ENCODE measurements around the gene TMX2. TPM values are rescaled to one million over a fixed set of nuclear protein-coding genes. Genes with fewer than 3 reads are reported as not detected.

The TMX2 gene
- total RNA-seq, 4 donors from 2014 or later, result 29.1 to 54.9 (median 40.5) TPM

DNA sequence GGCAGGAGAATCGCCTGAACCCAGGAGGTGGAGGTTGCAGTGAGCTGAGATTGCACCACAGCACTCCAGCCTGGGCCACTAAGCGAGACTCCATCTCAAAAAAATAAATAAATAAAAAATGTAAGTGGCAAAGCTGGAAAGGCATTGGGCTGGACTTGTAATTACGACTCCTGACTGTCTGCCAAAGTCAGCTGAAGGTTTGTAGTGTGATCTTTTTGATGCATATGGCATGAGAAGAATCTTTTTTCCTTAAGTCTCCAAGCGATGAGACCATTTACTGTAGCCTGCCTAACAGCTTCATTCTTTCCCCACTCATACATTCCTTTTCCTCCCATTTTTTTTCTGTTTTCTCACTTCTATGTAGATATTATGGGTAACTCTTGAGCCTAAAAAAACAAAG is 74.0 kb downstream of the TMX2 start:
- TF ChIP-seq POLR2A (IDR thresholded peaks at IDR 0.05), result no peak
- TF ChIP-seq, protein P1, sequence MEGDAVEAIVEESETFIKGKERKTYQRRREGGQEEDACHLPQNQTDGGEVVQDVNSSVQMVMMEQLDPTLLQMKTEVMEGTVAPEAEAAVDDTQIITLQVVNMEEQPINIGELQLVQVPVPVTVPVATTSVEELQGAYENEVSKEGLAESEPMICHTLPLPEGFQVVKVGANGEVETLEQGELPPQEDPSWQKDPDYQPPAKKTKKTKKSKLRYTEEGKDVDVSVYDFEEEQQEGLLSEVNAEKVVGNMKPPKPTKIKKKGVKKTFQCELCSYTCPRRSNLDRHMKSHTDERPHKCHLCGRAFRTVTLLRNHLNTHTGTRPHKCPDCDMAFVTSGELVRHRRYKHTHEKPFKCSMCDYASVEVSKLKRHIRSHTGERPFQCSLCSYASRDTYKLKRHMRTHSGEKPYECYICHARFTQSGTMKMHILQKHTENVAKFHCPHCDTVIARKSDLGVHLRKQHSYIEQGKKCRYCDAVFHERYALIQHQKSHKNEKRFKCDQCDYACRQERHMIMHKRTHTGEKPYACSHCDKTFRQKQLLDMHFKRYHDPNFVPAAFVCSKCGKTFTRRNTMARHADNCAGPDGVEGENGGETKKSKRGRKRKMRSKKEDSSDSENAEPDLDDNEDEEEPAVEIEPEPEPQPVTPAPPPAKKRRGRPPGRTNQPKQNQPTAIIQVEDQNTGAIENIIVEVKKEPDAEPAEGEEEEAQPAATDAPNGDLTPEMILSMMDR (IDR thresholded peaks at IDR 0.05 in 4 of 5, conservative IDR thresholded peaks at IDR 0.05 in 1 of 5), result no peak
- Histone ChIP-seq H3K27ac (peak overlapping the region in 2 of 4 donors; percentile 42 to 48), H3K4me1 (peaks cover 47 to 63% of the 10 kb centered on the region in 2 donors), H3K9me3 (no peaks in the 10 kb centered on the region), H3K36me3 (peaks cover 0 to 2% of the 10 kb centered on the region in 2 donors), H3K27me3 (no peaks in the 10 kb centered on the region), H3K4me3 (no peak overlapping the region)
- ATAC-seq (no peak), DNase-seq (no peak)
- intact Hi-C loops (cut with DNase I; ENCODE audit: low total_unique reads) (no loop called here), in situ Hi-C loops (cut with MboI; ENCODE audit: low sequenced_read_pairs in 4 of 4) (no loop called here)

- TF ChIP-seq, protein P1 (IDR thresholded peaks at IDR 0.05 in 4 of 5, conservative IDR thresholded peaks at IDR 0.05 in 1 of 5), result no peak
- TF ChIP-seq POLR2A (IDR thresholded peaks at IDR 0.05), result no peak
- ATAC-seq (no peak), DNase-seq (no peak)
- Histone ChIP-seq H3K27me3 (no peaks in the 10 kb centered on the region), H3K4me1 (peaks cover 52 to 61% of the 10 kb centered on the region in 2 donors), H3K9me3 (no peaks in the 10 kb centered on the region), H3K4me3 (no peak overlapping the region), H3K27ac (peak overlapping the region in 3 of 4 donors; percentile 1 to 48 (median 42)), H3K36me3 (peaks cover 0 to 9% of the 10 kb centered on the region in 2 donors)
- intact Hi-C loops (cut with DNase I; ENCODE audit: low total_unique reads), result no loop called here
- in situ Hi-C loops (cut with MboI; ENCODE audit: low sequenced_read_pairs in 4 of 4), result no loop called here
Measured at GRCh38 chr11:57787006-57787604, 74.7 kb downstream of the TMX2 start.

DNA sequence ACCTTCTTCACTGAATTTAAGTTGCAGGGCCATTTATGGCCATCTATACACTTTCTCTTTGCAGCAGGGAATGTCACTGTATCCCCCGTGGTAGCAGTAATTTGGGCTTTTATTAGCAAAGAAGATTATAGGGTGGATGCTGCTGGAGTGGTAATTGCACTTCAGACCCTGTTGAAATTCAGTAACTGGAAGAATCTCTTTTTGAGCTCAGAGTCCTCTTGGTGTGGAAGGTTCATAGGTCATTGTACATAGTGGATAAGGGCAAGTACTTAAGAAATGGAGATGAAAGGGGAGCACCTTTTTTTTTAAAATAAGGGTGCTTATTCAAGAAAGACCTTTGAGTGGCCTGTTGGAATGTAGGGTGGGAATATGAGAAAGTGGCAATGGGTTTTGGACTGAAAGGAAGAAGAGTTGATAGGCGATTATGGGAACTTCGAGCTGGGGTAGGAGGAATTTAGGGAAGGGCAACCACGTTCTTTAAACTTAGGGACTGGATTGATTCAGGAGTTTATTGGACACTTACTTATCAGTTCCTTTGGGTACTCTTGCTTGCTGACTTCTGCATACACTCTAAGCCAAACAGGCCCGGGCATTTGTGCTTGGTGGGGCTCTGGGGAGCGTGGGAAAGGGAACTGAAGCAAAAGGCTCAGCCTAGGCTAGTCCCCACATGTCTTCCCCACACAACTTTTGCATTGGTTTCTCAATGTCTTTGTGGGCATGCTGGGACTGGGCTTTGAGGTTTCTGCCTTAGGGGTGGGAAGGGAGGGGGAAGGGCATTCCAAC is 75.7 kb downstream of the TMX2 start:
- ATAC-seq (no peak), DNase-seq (no peak)
- Histone ChIP-seq H3K4me1 (peaks cover 47 to 55% of the 10 kb centered on the region in 2 donors), H3K27ac (peak overlapping the region in 3 of 4 donors; percentile 1 to 48 (median 1)), H3K9me3 (no peaks in the 10 kb centered on the region), H3K4me3 (no peak overlapping the region), H3K27me3 (no peaks in the 10 kb centered on the region), H3K36me3 (peaks cover 0 to 11% of the 10 kb centered on the region in 2 donors)
- in situ Hi-C loops (cut with MboI; ENCODE audit: low sequenced_read_pairs in 4 of 4), result no loop called here
- intact Hi-C loops (cut with DNase I; ENCODE audit: low total_unique reads), result no loop called here
- no peak for TF ChIP-seq POLR2A (IDR thresholded peaks at IDR 0.05)
- TF ChIP-seq, protein P1 (IDR thresholded peaks at IDR 0.05 in 4 of 5, conservative IDR thresholded peaks at IDR 0.05 in 1 of 5), result no peak

DNA sequence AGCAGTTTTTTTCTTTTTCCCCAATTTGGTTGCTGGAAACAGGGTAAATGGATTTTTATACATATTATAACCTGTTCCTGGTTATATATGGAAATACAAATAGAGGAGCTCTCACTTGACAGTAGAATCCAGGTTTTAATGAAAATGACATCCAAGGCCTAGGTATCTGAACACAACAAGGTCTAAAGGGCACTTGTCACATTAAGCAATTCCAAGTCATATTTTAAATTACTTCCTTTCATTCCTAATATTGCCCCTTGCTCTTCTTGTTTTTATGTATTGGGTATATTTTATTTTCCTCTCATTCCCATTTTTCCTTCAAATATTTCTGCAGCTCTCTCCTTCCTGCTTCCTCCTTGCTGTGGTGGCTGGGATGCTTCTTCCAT is 76.3 kb downstream of the TMX2 start:
- TF ChIP-seq, protein P1 (IDR thresholded peaks at IDR 0.05 in 4 of 5, conservative IDR thresholded peaks at IDR 0.05 in 1 of 5), result no peak
- TF ChIP-seq POLR2A (IDR thresholded peaks at IDR 0.05), result no peak
- intact Hi-C loops (cut with DNase I; ENCODE audit: low total_unique reads), result no loop called here
- Histone ChIP-seq H3K27me3 (no peaks in the 10 kb centered on the region), H3K9me3 (no peaks in the 10 kb centered on the region), H3K27ac (peak overlapping the region in 1 of 4 donors; percentile 48), H3K4me3 (no peak overlapping the region), H3K36me3 (peaks cover 0 to 11% of the 10 kb centered on the region in 2 donors), H3K4me1 (peaks cover 53 to 60% of the 10 kb centered on the region in 2 donors)
- DNase-seq (no peak), ATAC-seq (no peak)
- in situ Hi-C loops (cut with MboI; ENCODE audit: low sequenced_read_pairs in 4 of 4), result no loop called here

Other genes with a start within 250 kb of the TMX2 start
- gene SLC43A1, start 196.9 kb upstream of the TMX2 start, total RNA-seq, result 10 to 100 TPM in 3 of 4 donors, 1 to 10 TPM in 1; 7.4 to 35.1 (median 15.8) TPM
- gene TIMM10, start 181.8 kb upstream of the TMX2 start, total RNA-seq, result 10 to 100 TPM; 45.4 to 61.7 (median 49.5) TPM
- 10 to 100 TPM; 23.0 to 52.7 (median 43.4) TPM for gene SMTNL1, start 175.0 kb upstream of the TMX2 start, total RNA-seq
- 1 to 10 TPM; 5.5 to 9.0 (median 6.7) TPM for gene UBE2L6, start 144.9 kb upstream of the TMX2 start, total RNA-seq
- gene SERPING1, start 114.9 kb upstream of the TMX2 start, total RNA-seq, result 100 to 1,000 TPM in 3 of 4 donors, 10 to 100 TPM in 1; 90.0 to 171 (median 106) TPM
- under 1 TPM; 0.31 to 0.68 (median 0.49) TPM for gene YPEL4, start 62.7 kb upstream of the TMX2 start, total RNA-seq
- 10 to 100 TPM; 10.6 to 15.3 (median 11.2) TPM for gene CLP1, start 54.8 kb upstream of the TMX2 start, total RNA-seq
- gene ZDHHC5, start 44.5 kb upstream of the TMX2 start, total RNA-seq, result 10 to 100 TPM; 34.0 to 49.2 (median 46.2) TPM
- gene MED19, start 378 bp upstream of the TMX2 start, total RNA-seq, result 10 to 100 TPM in 2 of 4 donors, 1 to 10 TPM in 2; 8.3 to 13.1 (median 10.4) TPM
- gene SELENOH, start 28.9 kb downstream of the TMX2 start, total RNA-seq, result 100 to 1,000 TPM in 3 of 4 donors, 10 to 100 TPM in 1; 94.7 to 145 (median 132) TPM
- gene BTBD18, start 39.2 kb downstream of the TMX2 start, total RNA-seq, result not detected
- gene CTNND1, start 49.2 kb downstream of the TMX2 start, total RNA-seq, result 10 to 100 TPM; 19.7 to 29.8 (median 24.5) TPM

Data from gastrocnemius medialis (tissue), 4 donors.